SIG-M5 (cell line): ENCODE measurements around the gene SCN5A.

Source experiments
- DNase-seq: peaks from one replicate; lab custom pipeline; 2025; lab: John Stamatoyannopoulos, UW

SCN5A gene

DNA sequence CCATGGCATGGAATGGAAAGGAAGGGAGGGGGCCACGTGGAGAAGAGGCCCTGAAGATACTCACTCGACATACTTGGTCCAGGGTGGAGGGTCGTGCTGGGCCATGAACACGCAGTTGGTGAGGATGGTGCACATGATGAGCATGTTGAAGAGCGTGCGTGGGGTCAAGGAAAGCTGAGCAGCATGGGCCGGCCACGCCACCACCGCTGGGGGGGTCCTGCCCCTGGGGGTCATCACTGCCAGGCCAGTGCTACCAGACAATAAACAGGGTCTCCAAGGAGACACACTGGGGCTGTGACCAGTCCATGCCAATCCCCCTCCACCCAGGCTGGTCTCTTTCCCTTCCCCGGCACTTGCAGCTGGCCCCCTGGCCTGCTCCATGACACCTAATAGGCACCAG, 27.2 kb downstream of the SCN5A start:
- no peak for DNase-seq

GRCh38 chr3:38620236-38620635, 29.3 kb downstream of the SCN5A start:
- DNase-seq = no peak

DNA sequence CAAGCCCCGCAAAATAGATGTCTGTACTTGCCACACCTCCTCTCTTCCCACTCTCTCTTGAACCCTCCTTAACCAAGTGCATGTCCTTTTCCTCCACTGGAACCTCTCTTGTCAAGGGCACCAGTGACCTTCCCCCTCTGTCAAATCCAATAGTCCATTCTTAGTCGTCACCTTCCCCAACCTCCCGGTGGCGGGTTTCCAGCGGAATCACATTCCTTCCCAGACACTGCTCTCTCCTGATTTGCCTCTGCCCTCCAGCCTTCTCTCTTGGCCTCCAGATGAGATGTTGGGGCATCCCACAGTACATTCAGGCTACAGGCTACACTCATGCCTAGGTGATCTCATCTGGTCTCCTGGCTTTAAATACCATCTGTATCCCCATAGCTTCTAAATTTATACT, 31.1 kb downstream of the SCN5A start:
- no peak for DNase-seq

- no peak for DNase-seq
Observed at GRCh38 chr3:38617586-38617985, 31.9 kb downstream of the SCN5A start.

DNA sequence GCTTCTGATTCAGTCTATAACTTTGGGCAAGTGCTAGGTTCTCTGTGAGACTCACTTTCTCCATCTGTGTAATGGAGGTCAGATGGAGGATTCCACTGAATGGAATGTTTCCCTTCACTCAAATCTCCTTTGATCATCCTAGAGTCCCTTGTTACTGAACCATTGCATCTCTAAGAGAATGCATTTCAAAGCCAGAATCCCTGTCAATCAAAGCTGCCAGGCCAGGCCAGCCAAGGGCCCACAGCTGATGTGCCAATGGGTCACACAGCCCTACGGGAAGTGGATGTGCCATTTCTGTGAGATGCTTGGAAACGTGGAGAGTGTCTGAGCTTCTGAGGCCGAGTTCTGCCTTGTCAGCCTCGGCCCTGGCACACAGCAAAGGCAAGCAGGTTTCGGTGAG, 32.4 kb downstream of the SCN5A start:
- DNase-seq = no peak

GRCh38 chr3:38616658-38617057, 32.8 kb downstream of the SCN5A start:
- DNase-seq = no peak

DNA sequence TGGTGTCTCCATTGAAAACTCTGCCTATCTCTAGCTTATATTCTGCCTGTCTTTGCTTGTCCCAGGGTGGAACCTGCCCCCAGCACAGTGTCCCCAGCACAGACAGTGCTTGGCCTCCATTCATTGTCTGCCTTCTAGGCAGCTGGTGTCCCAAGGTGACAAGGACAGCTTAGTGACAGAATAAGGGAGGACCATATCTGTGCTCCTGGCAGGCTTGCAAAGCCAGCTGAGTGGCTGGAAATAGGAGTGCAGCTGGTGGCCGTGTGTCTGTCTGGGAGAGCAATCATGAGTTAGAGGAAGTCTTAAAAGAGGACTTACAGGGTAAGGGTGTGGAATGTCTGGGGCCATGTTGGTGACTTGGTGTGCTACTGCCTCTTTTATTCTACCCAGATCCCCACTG, 33.4 kb downstream of the SCN5A start:
- DNase-seq = no peak

DNA sequence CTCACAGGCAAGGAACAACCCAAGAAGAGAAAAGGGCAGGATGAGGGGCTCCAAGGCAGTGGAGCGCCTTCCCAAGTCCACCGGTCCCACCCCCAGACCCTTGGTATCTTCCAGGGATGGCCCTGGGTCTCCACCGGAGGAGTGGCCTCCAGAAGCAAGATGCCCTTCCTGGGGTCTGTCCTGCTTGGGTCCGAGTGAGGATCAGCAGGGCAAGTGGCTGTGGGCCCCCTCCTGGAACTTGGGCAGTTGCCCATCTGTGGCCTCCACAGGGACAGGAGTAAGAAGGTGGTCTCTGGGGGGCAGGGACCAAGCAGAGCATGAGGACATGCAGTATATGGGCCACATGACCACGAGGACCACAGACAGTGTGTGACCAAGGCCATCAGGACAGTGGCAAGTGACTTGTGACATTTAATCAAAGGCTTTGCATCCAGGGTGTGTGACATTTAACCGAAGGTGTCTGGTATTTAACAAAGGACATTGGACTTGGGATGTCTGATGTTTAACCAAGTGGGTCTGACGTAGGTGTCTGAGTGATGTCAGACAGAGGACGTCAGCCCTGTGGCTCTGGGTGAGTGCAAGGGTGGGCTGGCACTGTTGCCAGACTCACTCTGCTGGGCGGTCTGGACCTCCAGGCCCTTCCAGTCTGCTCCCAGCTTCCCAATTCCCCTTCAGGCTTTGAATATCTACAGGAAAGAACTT, 34.7 kb downstream of the SCN5A start:
- DNase-seq = no peak

- DNase-seq = no peak
Observed at GRCh38 chr3:38614091-38614490, 35.4 kb downstream of the SCN5A start.

- no peak for DNase-seq
Observed at GRCh38 chr3:38613426-38613825, 36.1 kb downstream of the SCN5A start.

GRCh38 chr3:38611866-38612265, 37.6 kb downstream of the SCN5A start:
- DNase-seq = no peak

DNA sequence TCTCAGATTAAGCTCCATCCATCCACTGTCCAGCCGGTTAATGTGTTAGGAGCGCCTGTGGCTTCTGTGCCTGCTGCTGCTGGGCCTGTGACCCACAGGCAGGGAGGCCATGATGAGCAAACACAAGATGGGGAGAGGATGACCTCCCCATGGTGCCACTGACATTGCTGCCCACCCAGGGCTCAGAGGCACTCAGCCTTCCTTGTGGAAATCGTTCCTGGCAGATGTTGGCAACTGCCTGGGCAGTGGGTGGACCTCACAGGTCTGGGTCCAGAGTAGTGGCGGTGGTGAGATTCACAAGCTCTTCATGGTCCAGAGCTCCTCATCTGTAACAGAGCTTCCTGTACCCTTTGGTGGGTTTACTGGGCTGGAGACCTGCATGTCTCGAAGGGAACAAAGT, 38.6 kb downstream of the SCN5A start:
- no peak for DNase-seq

- no peak for DNase-seq
Observed at GRCh38 chr3:38610436-38610835, 39.1 kb downstream of the SCN5A start.

- no peak for DNase-seq
Observed at GRCh38 chr3:38609386-38610111, 39.9 kb downstream of the SCN5A start.

GRCh38 chr3:38608961-38609360, 40.5 kb downstream of the SCN5A start:
- DNase-seq = no peak

DNA sequence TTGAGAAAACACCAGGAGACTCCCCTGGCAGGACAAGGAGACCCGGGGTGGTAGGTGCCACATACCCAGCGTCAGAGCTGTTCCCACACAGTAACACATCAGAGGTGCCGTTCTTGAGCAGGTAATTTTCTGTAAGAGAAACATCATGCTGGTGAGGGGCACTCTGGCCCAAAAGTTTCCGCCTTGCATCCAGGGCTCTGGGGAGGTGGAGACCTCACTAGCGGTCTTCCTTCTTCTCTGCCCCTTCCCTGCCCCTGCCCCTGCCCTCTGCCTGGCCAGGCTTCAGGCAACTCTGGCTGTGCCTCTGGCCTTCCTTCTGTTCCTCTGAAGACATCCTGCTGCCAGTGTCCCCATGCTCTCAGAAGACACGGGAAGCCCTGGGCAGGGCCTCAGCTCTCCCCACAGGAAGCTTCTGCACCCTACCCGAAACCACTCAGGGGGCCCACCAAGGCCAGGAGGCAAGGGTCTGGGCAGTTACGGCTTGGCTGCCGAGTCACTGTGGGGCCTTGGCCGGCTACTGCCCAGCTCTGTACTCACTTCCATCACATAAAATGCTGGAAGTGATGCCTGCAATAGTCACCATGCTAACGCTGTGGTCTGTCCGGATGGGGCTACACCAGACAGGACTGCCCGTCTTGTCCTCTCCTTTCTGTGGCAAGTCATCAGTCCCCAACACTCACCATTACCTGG, 41.3 kb downstream of the SCN5A start:
- no peak for DNase-seq

DNA sequence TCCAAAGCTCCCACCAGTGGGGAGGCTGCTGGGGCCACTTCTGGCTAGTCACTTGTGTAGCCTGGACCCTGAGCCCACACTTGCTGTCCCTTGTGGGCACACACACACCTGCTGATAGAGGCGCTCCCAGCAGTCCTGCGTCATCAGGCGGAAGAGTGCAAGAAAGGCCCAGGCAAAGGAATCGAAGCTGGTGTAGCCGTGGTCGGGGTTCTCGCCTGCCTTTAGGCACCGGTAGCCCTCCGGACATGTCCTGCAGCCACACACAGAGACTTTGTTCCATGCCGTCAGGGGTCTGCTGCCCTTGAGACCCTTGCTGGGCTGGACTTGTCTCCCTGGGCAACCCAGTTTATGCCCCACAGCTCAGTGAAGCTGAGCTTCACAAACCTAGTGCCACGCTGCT, 42.9 kb downstream of the SCN5A start:
- no peak for DNase-seq

DNA sequence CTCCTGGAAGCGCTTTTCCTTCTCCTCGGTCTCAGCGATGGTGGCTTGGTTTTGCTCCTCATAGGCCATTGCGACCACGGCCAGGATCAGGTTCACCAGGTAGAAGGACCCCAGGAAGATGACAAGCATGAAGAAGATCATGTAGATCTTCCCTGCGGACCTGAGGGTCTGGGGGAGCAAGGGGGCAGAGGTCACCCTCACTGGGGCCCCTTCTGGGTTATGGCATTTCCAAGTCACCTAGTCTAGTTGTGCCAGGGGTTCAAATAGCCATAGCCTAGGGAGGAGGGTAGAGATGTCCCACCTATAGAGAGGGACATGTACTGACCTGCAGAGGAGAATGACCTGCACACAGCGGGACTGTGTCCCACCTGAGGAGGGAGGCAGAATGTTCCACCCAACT, 43.5 kb downstream of the SCN5A start:
- DNase-seq = no peak

DNA sequence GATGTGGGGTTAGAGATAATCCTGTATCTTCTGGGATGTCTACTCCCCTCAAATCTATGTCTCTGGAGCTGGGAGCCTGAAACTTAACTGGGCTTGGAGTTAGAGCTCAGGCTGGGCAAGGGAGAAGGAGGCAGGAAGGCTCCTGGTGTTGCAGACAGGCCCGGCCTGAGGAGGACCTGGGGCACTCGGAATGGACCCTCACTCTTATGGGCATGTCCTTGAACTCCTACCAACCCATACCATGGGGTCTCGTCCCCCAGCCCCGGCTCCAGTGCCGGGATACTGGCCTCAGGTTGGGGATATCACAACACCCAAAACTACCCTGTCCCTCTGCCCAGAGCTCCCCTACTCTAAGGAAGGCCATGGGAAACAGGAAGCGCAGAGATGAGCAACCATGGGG, 45.2 kb downstream of the SCN5A start:
- no peak for DNase-seq

GRCh38 chr3:38603731-38604131, 45.8 kb downstream of the SCN5A start:
- DNase-seq = no peak

- no peak for DNase-seq
Observed at GRCh38 chr3:38602576-38603250, 46.8 kb downstream of the SCN5A start.

DNA sequence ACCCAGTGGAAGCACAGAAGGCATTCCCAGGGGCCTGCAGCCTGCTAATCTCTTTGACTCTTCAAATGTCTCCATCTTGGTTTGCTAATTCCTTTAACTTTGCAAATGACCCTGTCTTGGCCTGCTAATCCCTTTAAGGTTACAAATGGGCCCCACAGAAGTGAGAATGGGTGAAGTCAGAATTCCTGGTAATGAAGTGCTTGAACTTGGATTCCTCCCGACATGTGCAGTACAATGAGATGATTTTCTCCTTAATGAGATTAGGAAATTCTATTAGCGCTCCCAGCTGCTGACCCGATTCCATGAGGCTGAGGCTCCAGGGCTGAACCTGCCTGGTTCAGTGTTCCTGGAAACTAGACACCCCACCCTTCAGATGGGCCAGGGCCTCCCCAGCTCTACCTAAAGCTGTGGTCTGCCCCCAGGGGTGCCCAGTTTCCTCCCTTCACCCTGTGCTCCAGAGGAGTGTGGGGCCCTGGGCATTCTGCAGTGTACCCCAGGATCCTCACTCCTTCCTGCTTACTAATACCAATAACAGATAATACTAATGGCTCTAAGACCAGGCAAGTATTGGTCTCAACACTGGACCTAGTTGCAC, 47.4 kb downstream of the SCN5A start:
- no peak for DNase-seq
